Measurements from ENCODE around the gene MEGF6.

The MEGF6 gene

DNA sequence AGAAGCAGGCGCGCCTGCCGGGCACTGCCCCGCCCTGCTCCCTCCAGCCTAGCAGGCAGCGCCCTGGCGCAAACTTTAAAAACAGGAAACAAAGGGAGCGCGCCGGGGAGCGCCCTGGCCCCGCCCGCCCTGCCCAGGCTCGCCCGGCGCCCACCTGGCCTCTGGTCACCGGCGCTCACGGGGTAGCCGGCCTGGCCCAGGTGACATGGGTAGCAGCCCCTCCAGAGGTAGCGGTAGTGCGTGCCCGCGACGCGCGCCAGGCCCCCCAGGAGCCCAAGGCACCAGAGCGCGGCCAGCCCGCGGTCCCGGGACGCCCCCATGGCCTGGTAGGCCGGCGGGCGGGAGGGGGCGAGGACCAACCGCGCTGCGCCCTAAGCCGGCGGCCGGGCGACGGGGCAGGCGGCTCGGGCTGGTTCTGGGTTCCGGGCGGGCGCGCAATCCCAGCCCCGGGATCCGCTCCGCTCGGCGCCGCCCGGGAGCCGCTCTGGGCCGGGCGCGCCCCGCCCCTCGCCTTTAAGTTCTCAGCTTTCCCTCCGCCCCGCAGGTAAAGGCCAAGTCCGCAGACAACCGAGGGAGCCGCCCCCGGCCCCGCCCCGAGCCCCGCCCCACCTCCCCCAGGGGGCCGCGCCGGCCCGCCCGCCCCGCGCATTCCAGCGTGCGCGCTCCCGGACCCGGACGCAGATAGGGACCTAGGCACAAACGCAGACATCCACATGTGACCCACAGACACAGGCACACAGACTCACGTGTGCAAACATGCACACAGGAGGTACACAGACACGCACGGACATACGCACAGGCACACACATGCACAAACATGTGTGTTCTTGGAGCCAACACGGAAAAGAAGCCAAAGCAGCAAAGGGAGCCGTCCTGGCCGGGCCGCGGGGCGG lies 80.1 kb downstream of the MEGF6 start:
- Histone ChIP-seq H3K4me3 (ENCODE audit: extremely low read depth, insufficient read depth, low read length, poor library complexity, severe bottlenecking) (peak overlapping the region; percentile 48), H3K4me1 (ENCODE audit: control insufficient read depth, insufficient read depth, low read length, poor library complexity, severe bottlenecking) (peaks cover 17% of the 10 kb centered on the region), H3K9me3 (ENCODE audit: control insufficient read depth, low read length) (no peaks in the 10 kb centered on the region), H3K27ac (ENCODE audit: low read depth, low read length, severe bottlenecking) (no peak overlapping the region), H3K36me3 (ENCODE audit: control insufficient read depth, insufficient read depth, low read length) (no peaks in the 10 kb centered on the region)
- 0 to 1% methylated on average over 54 to 62 of the region's 96 CpGs for WGBS, 2 experiments (ENCODE audit: insufficient coverage in 2 of 2)

DNA sequence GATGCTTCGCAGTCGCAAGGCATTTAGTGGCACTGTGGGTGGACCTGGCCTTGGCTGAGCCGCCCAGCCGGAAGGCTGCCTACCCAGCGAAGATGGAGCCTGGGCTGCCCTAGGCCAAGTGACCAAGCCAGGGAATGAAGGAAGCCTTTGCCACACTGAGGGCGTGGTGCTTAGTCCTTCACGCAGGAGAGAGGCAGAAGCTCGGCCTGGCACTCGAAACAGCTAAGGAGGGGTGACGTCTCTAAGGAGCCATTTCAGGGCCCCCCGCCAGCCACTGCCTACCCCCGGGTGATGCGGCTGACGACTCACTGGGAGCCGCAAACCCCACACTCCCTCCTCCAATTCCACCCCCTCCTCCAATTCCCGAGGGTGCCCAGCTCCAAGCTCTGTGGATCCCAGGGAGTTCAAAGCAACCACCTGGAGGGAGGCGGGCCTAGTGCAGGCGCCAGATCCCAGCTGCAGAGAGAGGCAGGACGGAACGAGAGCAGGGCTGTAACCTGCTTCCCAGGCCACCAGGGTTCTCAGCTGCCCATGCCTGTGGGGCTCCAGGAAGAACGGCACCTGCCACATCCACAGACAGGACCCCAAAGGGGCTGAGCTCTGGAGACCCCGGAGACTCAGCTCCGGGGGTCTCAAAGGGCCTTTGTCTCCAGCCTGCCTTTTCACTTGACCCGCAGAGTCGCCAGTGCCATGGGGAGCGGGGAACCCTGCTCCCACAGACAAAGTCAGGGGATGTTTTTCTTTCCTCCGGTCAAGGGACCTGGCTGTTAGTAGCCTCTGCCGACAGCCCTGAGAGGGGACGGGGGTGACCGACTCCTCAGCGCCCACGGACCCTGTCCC lies 81.0 kb downstream of the MEGF6 start:
- H3K36me3 ChIP-seq (ENCODE audit: control insufficient read depth, insufficient read depth, low read length) = no peaks in the 10 kb centered on the region
- 52 to 58% methylated on average over 25 to 27 of the region's 32 CpGs for WGBS, 2 experiments (ENCODE audit: insufficient coverage in 2 of 2)
- H3K27ac ChIP-seq (ENCODE audit: low read depth, low read length, severe bottlenecking) = no peak overlapping the region
- peaks cover 17% of the 10 kb centered on the region for H3K4me1 ChIP-seq (ENCODE audit: control insufficient read depth, insufficient read depth, low read length, poor library complexity, severe bottlenecking)
- peak overlapping the region; percentile 48 for H3K4me3 ChIP-seq (ENCODE audit: extremely low read depth, insufficient read depth, low read length, poor library complexity, severe bottlenecking)
- H3K9me3 ChIP-seq (ENCODE audit: control insufficient read depth, low read length) = no peaks in the 10 kb centered on the region

- Histone ChIP-seq H3K4me1 (ENCODE audit: control insufficient read depth, insufficient read depth, low read length, poor library complexity, severe bottlenecking) (peaks cover 17% of the 10 kb centered on the region), H3K27ac (ENCODE audit: low read depth, low read length, severe bottlenecking) (no peak overlapping the region), H3K9me3 (ENCODE audit: control insufficient read depth, low read length) (no peaks in the 10 kb centered on the region), H3K36me3 (ENCODE audit: control insufficient read depth, insufficient read depth, low read length) (no peaks in the 10 kb centered on the region), H3K4me3 (ENCODE audit: extremely low read depth, insufficient read depth, low read length, poor library complexity, severe bottlenecking) (no peak overlapping the region)
- WGBS, 2 experiments (ENCODE audit: insufficient coverage in 2 of 2) = 86 to 89% methylated on average over 16 to 17 of the region's 17 CpGs
Measured at GRCh38 chr1:3529099-3529729, 82.1 kb downstream of the MEGF6 start.

DNA sequence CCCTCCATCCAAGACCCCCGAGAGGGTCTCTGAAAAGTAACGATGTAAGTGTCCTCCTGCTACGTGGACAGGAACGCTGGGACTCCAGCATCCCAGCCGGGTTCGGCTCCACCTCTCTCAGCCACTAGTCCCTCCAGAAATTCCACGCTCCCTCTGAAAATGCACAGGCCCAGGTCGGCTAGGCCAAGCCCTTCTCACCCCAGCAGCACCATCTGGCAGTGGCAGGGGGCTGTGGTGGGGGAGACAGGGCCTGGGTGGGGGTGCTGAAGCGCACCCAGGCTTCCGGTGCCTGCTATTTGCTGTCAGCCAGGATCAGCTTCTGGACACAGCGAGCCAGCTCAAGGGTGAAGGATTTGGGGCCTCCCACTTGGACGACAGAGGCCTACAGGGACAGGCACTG lies 83.5 kb downstream of the MEGF6 start:
- H3K27ac ChIP-seq (ENCODE audit: low read depth, low read length, severe bottlenecking) = no peak overlapping the region
- 88 to 100% methylated on average over 10 of the region's 12 CpGs for WGBS, 2 experiments (ENCODE audit: insufficient coverage in 2 of 2)
- no peaks in the 10 kb centered on the region for H3K36me3 ChIP-seq (ENCODE audit: control insufficient read depth, insufficient read depth, low read length)
- peaks cover 17% of the 10 kb centered on the region for H3K4me1 ChIP-seq (ENCODE audit: control insufficient read depth, insufficient read depth, low read length, poor library complexity, severe bottlenecking)
- H3K4me3 ChIP-seq (ENCODE audit: extremely low read depth, insufficient read depth, low read length, poor library complexity, severe bottlenecking) = no peak overlapping the region
- no peaks in the 10 kb centered on the region for H3K9me3 ChIP-seq (ENCODE audit: control insufficient read depth, low read length)

DNA sequence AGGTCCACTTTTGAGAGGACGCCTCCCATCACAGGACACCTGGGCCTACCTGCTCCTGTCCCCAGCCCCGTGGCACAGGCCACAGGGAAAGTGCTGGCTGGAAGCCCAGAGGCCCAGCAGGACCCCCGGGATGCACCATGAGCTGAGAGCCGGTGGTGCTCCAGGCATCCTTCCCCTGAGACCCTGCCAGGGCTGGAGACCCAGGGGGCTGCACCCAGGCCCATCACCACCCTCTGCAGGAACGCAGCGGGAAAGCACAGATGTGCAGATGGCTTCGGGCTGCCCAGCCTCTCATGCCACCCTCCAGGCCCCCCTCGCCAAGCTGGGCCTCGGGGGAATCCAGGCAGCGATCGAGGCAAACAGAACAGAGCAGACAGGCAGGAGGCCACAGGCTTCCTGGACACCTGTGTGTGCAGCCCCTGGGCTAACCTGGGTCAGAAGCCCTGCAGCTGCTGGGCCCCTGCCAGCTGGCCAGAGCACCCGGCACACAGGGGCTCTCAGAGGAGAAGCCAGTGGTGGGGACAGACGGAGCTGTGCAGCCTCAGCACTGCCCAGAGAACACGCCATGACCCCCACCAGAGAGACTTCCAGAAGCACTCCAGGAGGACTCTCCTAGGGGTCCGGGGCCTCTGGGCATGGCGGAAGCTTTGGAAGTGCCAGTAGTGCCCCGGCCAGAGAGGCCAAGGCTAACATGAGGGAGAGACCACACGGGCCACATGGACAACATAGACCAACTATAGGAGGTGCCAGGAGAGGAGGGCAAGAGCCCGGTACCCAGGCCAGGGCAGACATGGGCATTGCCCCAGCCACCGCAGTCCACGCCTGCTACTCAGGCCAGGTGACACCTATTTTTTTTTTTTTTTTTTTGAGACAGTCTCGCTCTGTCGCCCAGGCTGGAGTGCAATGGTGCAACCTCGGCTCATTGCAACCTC lies 85.5 kb downstream of the MEGF6 start:
- Histone ChIP-seq H3K9me3 (ENCODE audit: control insufficient read depth, low read length) (no peaks in the 10 kb centered on the region), H3K4me1 (ENCODE audit: control insufficient read depth, insufficient read depth, low read length, poor library complexity, severe bottlenecking) (peaks cover 15% of the 10 kb centered on the region), H3K27ac (ENCODE audit: low read depth, low read length, severe bottlenecking) (no peak overlapping the region), H3K4me3 (ENCODE audit: extremely low read depth, insufficient read depth, low read length, poor library complexity, severe bottlenecking) (no peak overlapping the region), H3K36me3 (ENCODE audit: control insufficient read depth, insufficient read depth, low read length) (no peaks in the 10 kb centered on the region)
- WGBS, 2 experiments (ENCODE audit: insufficient coverage in 2 of 2) = 94 to 95% methylated on average over 18 to 22 of the region's 24 CpGs

DNA sequence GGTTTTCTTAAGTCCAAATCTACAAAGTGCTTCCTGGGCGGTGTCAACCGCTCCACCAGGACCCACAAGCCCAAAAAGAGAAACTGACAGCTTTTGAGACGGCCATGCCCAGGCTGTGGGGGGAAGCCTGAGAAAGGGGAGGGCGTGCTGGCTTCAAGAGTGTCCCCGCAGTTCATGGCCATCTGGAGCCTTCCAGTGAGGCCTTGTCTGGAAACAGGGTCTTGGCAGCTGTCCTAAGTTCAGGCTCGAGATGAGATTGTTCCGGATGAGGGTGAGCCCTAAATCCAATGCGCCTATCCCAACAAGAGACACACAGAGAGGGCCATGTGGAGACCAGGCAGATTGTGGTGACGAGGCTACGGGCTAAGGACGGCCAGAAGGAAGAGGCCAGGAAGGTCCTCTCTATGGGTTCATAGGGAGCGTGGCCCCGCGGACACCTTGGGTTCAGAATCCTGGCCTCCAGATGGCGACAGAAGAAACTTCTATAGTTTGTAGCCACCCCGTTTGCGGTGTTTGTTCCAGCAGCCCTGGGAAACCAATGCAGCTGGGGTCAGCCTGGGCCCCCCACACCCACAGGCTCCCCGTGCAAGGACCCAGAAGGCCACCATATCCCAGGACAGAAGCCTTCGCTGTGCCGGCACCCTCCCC lies 86.6 kb downstream of the MEGF6 start:
- H3K4me3 ChIP-seq (ENCODE audit: extremely low read depth, insufficient read depth, low read length, poor library complexity, severe bottlenecking) = no peak overlapping the region
- 87 to 91% methylated on average over 15 to 19 of the region's 20 CpGs for WGBS, 2 experiments (ENCODE audit: insufficient coverage in 2 of 2)
- H3K9me3 ChIP-seq (ENCODE audit: control insufficient read depth, low read length) = no peaks in the 10 kb centered on the region
- peaks cover 9% of the 10 kb centered on the region for H3K4me1 ChIP-seq (ENCODE audit: control insufficient read depth, insufficient read depth, low read length, poor library complexity, severe bottlenecking)
- H3K27ac ChIP-seq (ENCODE audit: low read depth, low read length, severe bottlenecking) = no peak overlapping the region
- H3K36me3 ChIP-seq (ENCODE audit: control insufficient read depth, insufficient read depth, low read length) = no peaks in the 10 kb centered on the region

DNA sequence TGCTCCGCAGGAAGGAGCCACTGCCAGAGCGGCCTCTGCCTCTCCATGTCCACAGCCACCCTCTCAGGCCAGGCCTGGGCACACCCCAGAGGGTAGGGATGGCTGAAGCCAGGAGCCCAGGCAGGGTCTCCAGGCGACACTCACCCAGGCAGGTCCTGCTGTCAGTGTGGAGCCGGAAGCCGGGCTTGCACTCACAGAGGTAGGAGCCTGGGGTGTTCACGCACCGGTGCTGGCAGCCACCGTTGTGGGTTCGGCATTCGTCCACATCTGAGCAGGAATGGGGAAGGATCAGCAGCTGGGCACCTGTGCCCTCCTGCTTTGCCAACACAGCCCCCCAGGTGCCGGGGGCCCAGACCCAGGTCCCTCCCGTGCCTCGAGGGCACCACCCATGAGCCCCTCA lies 87.3 kb downstream of the MEGF6 start:
- Histone ChIP-seq H3K36me3 (ENCODE audit: control insufficient read depth, insufficient read depth, low read length) (no peaks in the 10 kb centered on the region), H3K27ac (ENCODE audit: low read depth, low read length, severe bottlenecking) (no peak overlapping the region)
- 96 to 98% methylated on average over 11 to 12 of the region's 13 CpGs for WGBS, 2 experiments (ENCODE audit: insufficient coverage in 2 of 2)

GRCh38 chr1:3522564-3523265 lies 88.6 kb downstream of the MEGF6 start:
- H3K27ac ChIP-seq (ENCODE audit: low read depth, low read length, severe bottlenecking) = no peak overlapping the region
- H3K4me3 ChIP-seq (ENCODE audit: extremely low read depth, insufficient read depth, low read length, poor library complexity, severe bottlenecking) = no peak overlapping the region
- 84 to 90% methylated on average over 8 to 14 of the region's 19 CpGs for WGBS, 2 experiments (ENCODE audit: insufficient coverage in 2 of 2)
- no peaks in the 10 kb centered on the region for H3K4me1 ChIP-seq (ENCODE audit: control insufficient read depth, insufficient read depth, low read length, poor library complexity, severe bottlenecking)
- peaks cover 2% of the 10 kb centered on the region for H3K36me3 ChIP-seq (ENCODE audit: control insufficient read depth, insufficient read depth, low read length)
- H3K9me3 ChIP-seq (ENCODE audit: control insufficient read depth, low read length) = no peaks in the 10 kb centered on the region

More for the DNA sequence above, 87.3 kb downstream of the MEGF6 start:
- H3K9me3 ChIP-seq (ENCODE audit: control insufficient read depth, low read length) = no peaks in the 10 kb centered on the region
- no peak overlapping the region for H3K4me3 ChIP-seq (ENCODE audit: extremely low read depth, insufficient read depth, low read length, poor library complexity, severe bottlenecking)
- H3K4me1 ChIP-seq (ENCODE audit: control insufficient read depth, insufficient read depth, low read length, poor library complexity, severe bottlenecking) = peaks cover 2% of the 10 kb centered on the region

- H3K27ac ChIP-seq (ENCODE audit: low read depth, low read length, severe bottlenecking) = no peak overlapping the region
- H3K4me3 ChIP-seq (ENCODE audit: extremely low read depth, insufficient read depth, low read length, poor library complexity, severe bottlenecking) = no peak overlapping the region
- 95 to 97% methylated on average over 12 to 13 of the region's 13 CpGs for WGBS, 2 experiments (ENCODE audit: insufficient coverage in 2 of 2)
- H3K9me3 ChIP-seq (ENCODE audit: control insufficient read depth, low read length) = no peaks in the 10 kb centered on the region
- H3K36me3 ChIP-seq (ENCODE audit: control insufficient read depth, insufficient read depth, low read length) = peaks cover 2% of the 10 kb centered on the region
- H3K4me1 ChIP-seq (ENCODE audit: control insufficient read depth, insufficient read depth, low read length, poor library complexity, severe bottlenecking) = no peaks in the 10 kb centered on the region
Measured at GRCh38 chr1:3522112-3522511, 89.2 kb downstream of the MEGF6 start.
